Measurements from ENCODE around the gene NHLH1. TPM values are rescaled to one million over a fixed set of nuclear protein-coding genes. Genes with fewer than 3 reads are reported as not detected.

Gene NHLH1
- total RNA-seq, 1 experiment from 2014 or later: 0.12 TPM

GRCh38 chr1:160367516-160367900 lies 637 bp downstream of the NHLH1 start:
- no peak for DNase-seq (ENCODE audit: unreplicated experiment)
- POLR2A ChIA-PET: no interaction called here
- Mint-ChIP-seq H3K4me3 (ENCODE audit: unreplicated experiment) (no peak overlapping the region), H3K27ac (ENCODE audit: low read depth, unreplicated experiment) (peak overlapping the region; percentile 14), H3K27me3 (ENCODE audit: insufficient read depth, unreplicated experiment) (peaks cover 39% of the 10 kb centered on the region), H3K9me3 (ENCODE audit: unreplicated experiment) (no peaks in the 10 kb centered on the region), H3K4me1 (ENCODE audit: insufficient read depth, unreplicated experiment) (peaks cover 5% of the 10 kb centered on the region), H3K36me3 (ENCODE audit: insufficient read depth, unreplicated experiment) (peaks cover 5% of the 10 kb centered on the region)
- CTCF ChIA-PET: interaction anchor here (0.5 to 9.5 kb wide), 6 partner anchors 9 to 674 kb away, joined by 3 to 122 read pairs (median 9); no protein-coding TSS in a partner anchor
- BruUV-seq (replicated peaks): no TSS peak
- no peak for TF ChIP-seq CTCF (IDR thresholded peaks at IDR 0.05; ENCODE audit: unreplicated experiment)
- intact Hi-C loops (cut with micrococcal nuclease): no loop called here

GRCh38 chr1:160367934-160368923 lies 1.4 kb downstream of the NHLH1 start:
- Mint-ChIP-seq H3K9me3 (ENCODE audit: unreplicated experiment) (no peaks in the 10 kb centered on the region), H3K27me3 (ENCODE audit: insufficient read depth, unreplicated experiment) (peaks cover 39% of the 10 kb centered on the region), H3K36me3 (ENCODE audit: insufficient read depth, unreplicated experiment) (peaks cover 5% of the 10 kb centered on the region), H3K4me1 (ENCODE audit: insufficient read depth, unreplicated experiment) (peaks cover 5% of the 10 kb centered on the region), H3K4me3 (ENCODE audit: unreplicated experiment) (no peak overlapping the region), H3K27ac (ENCODE audit: low read depth, unreplicated experiment) (peak overlapping the region; percentile 14)
- intact Hi-C loops (cut with micrococcal nuclease): no loop called here
- DNase-seq (ENCODE audit: unreplicated experiment): no peak
- POLR2A ChIA-PET: no interaction called here
- BruUV-seq (replicated peaks): no TSS peak
- TF ChIP-seq CTCF (IDR thresholded peaks at IDR 0.05; ENCODE audit: unreplicated experiment): no peak
- CTCF ChIA-PET: interaction anchor here (0.6 to 9.5 kb wide), 8 partner anchors 8 to 673 kb away, joined by 3 to 122 read pairs (median 4); no protein-coding TSS in a partner anchor

- H3K9me3 Mint-ChIP-seq (ENCODE audit: unreplicated experiment): no peaks in the 10 kb centered on the region
- H3K27me3 Mint-ChIP-seq (ENCODE audit: insufficient read depth, unreplicated experiment): peaks cover 39% of the 10 kb centered on the region
- ChIA-PET CTCF (interaction anchor here (0.9 to 9.5 kb wide), 5 partner anchors 7 to 283 kb away, joined by 3 to 122 read pairs (median 4); no protein-coding TSS in a partner anchor), POLR2A (no interaction called here)
- peaks cover 5% of the 10 kb centered on the region for H3K4me1 Mint-ChIP-seq (ENCODE audit: insufficient read depth, unreplicated experiment)
- intact Hi-C loops (cut with micrococcal nuclease): no loop called here
- no peak overlapping the region for H3K4me3 Mint-ChIP-seq (ENCODE audit: unreplicated experiment)
- no TSS peak for BruUV-seq (replicated peaks)
- H3K27ac Mint-ChIP-seq (ENCODE audit: low read depth, unreplicated experiment): no peak overlapping the region
- peaks cover 5% of the 10 kb centered on the region for H3K36me3 Mint-ChIP-seq (ENCODE audit: insufficient read depth, unreplicated experiment)
- DNase-seq (ENCODE audit: unreplicated experiment): no peak
- TF ChIP-seq CTCF (IDR thresholded peaks at IDR 0.05; ENCODE audit: unreplicated experiment): no peak
Observed at GRCh38 chr1:160369087-160369486, 2.2 kb downstream of the NHLH1 start.

All from MCF 10A (cell line).